ENCODE results near the gene ZNF519. TPM values are rescaled to one million over a fixed set of nuclear protein-coding genes. Genes with fewer than 3 reads are reported as not detected.

The ZNF519 gene
- 1.3 to 1.6 TPM (median 1.4 TPM) in 5 replicates for total RNA-seq (2022; extraction: Qiagen RNA extraction)

GRCh38 chr18:14132271-14132700 is at the start of gene ZNF519:
ZNF519 (minus strand) TSS chr18:14132435; CDS start chr18:14132277, 158 bp downstream.

Other genes starting within 250 kb of the ZNF519 start
- not detected in 5 replicates for gene MC2R, start 216.9 kb downstream of the ZNF519 start, total RNA-seq (2022; extraction: Qiagen RNA extraction)

Measured in A549 treated with AZD2906 at 1 μM for 4 hours (cell line).